Endodermal cell (in vitro differentiated cells): ENCODE measurements around the gene RPTOR. TPM values are rescaled to one million over a fixed set of nuclear protein-coding genes. Genes with fewer than 3 reads are reported as not detected.
A peak's percentile ranks its signal among the peaks of the same experiment; 100 is the strongest.

ENCODE experiments used
- DNase-seq: peaks from one replicate; pipeline ENCODE4 v3.0.0-alpha.2; 2017
- H3K27ac ChIP-seq: 2 replicates; pipeline ENCODE4 v1.5.1; 2013; ENCODE audit warnings: mild to moderate bottlenecking, low read depth, low read length, moderate library complexity
- H3K27me3 ChIP-seq: 2 replicates; pipeline ENCODE4 v1.6.1; 2013; ENCODE audit warnings: mild to moderate bottlenecking, low read length, moderate library complexity; ENCODE audit not compliant: insufficient read depth, control insufficient read depth, poor library complexity, severe bottlenecking
- H3K36me3 ChIP-seq: 2 replicates; pipeline ENCODE4 v1.7.0; 2013; ENCODE audit warnings: mild to moderate bottlenecking, low read length, moderate library complexity; ENCODE audit not compliant: control insufficient read depth, insufficient read depth
- H3K4me1 ChIP-seq: one replicate; pipeline ENCODE4 v1.7.0; 2013; ENCODE audit warnings: low read length; ENCODE audit not compliant: control insufficient read depth, insufficient read depth
- H3K4me3 ChIP-seq: 2 replicates; pipeline ENCODE4 v1.5.1; 2013; ENCODE audit warnings: mild to moderate bottlenecking, low read length, moderate library complexity
- H3K9ac ChIP-seq: 2 replicates; pipeline ENCODE4 v1.6.1; 2013; ENCODE audit warnings: mild to moderate bottlenecking, low read length, moderate library complexity; ENCODE audit not compliant: poor library complexity, severe bottlenecking; ENCODE audit errors: extremely low read depth
- H3K9me3 ChIP-seq: 2 replicates; pipeline ENCODE4 v1.6.1; 2013; ENCODE audit warnings: mild to moderate bottlenecking, low read length, moderate library complexity; ENCODE audit not compliant: control insufficient read depth
- H3K27ac Mint-ChIP-seq: 2 replicates; pipeline ENCODE4 v1.8.0; 2020; ENCODE audit warnings: mixed read lengths
- H3K27me3 Mint-ChIP-seq: 2 replicates; pipeline ENCODE4 v1.8.0; 2021; ENCODE audit warnings: mild to moderate bottlenecking, mixed read lengths; ENCODE audit not compliant: insufficient read depth
- H3K36me3 Mint-ChIP-seq: 2 replicates; pipeline ENCODE4 v1.8.0; 2020; ENCODE audit warnings: low read depth, mixed read lengths
- H3K4me1 Mint-ChIP-seq: 2 replicates; pipeline ENCODE4 v1.8.0; 2020; ENCODE audit warnings: mixed read lengths
- H3K4me3 Mint-ChIP-seq: 2 replicates; pipeline ENCODE4 v1.8.0; 2020; ENCODE audit warnings: mild to moderate bottlenecking, moderate library complexity, mixed read lengths
- H3K9me3 Mint-ChIP-seq: 2 replicates; pipeline ENCODE4 v1.8.0; 2020; ENCODE audit warnings: mild to moderate bottlenecking, mixed read lengths
- WGBS, 2 experiments: methylation state at CpG; one replicate each; pipeline versions ENCODE4 v1.1.5 to v1.1.7; 2013; ENCODE audit warnings: missing lambda C conversion rate in 2 of 2, mixed read lengths in 1 of 2; ENCODE audit not compliant: insufficient coverage in 1 of 2, insufficient read length in 1 of 2; 5-methylcytosine and 5-hydroxymethylcytosine counted together
- long read RNA-seq, 4 experiments: library from polyadenylated mRNA in 2 of 4; library from RNA in 1 of 4; library from capped mRNA in 1 of 4; stranded (forward) in 3 of 4; unstranded in 1 of 4; transcript quantifications; one replicate each; pipeline ENCODE4 v2.0.0, GENCODE V29; 2020 to 2021; ENCODE audit warnings: inconsistent platforms in 1 of 4
- polyA plus RNA-seq, 2 experiments: library from polyadenylated mRNA; stranded (reverse); fragments of 50-300 nt; gene quantifications; one replicate each; pipeline ENCODE4 v1.2.3, GENCODE V29; 2013
- total RNA-seq, 2 donors: library from RNA; stranded (reverse); fragmentation: NEBNext Ultra II Directional in 1 of 2; extraction: Animal tissue kit (Norgen Biotek cat#: 25700) in 1 of 2; gene quantifications; 2 replicates in 1 of 2; 3 replicates in 1 of 2; pipeline ENCODE4 v1.2.1, GENCODE V29; 2021
- TF ChIP-seq, protein P1 (sequence below): fragments of 200-600 bp; sonication (generic); conservative IDR thresholded peaks from 2 replicates; pipeline ENCODE4 v1.5.0; 2021; ENCODE audit warnings: antibody characterized with exemption, mild to moderate bottlenecking

The RPTOR gene, protein sequence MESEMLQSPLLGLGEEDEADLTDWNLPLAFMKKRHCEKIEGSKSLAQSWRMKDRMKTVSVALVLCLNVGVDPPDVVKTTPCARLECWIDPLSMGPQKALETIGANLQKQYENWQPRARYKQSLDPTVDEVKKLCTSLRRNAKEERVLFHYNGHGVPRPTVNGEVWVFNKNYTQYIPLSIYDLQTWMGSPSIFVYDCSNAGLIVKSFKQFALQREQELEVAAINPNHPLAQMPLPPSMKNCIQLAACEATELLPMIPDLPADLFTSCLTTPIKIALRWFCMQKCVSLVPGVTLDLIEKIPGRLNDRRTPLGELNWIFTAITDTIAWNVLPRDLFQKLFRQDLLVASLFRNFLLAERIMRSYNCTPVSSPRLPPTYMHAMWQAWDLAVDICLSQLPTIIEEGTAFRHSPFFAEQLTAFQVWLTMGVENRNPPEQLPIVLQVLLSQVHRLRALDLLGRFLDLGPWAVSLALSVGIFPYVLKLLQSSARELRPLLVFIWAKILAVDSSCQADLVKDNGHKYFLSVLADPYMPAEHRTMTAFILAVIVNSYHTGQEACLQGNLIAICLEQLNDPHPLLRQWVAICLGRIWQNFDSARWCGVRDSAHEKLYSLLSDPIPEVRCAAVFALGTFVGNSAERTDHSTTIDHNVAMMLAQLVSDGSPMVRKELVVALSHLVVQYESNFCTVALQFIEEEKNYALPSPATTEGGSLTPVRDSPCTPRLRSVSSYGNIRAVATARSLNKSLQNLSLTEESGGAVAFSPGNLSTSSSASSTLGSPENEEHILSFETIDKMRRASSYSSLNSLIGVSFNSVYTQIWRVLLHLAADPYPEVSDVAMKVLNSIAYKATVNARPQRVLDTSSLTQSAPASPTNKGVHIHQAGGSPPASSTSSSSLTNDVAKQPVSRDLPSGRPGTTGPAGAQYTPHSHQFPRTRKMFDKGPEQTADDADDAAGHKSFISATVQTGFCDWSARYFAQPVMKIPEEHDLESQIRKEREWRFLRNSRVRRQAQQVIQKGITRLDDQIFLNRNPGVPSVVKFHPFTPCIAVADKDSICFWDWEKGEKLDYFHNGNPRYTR (N-terminal part only)
- total RNA-seq = 10 to 100 TPM; 45.1 to 53.4 TPM
- 17.1 TPM for polyA plus RNA-seq (2013, experiment 1 of 2)
- 17.6 TPM for polyA plus RNA-seq (2013, experiment 2 of 2)
- long read RNA-seq, experiment 1, partial matches to known transcripts = 7 of 8 reads
- long read RNA-seq, experiment 1, other reads (novel, unspliced or antisense) = 1 of 8 reads
- long read RNA-seq, experiment 2, full-length matches to known transcripts = 6 of 22 reads
- long read RNA-seq, experiment 2, partial matches to known transcripts = 14 of 22 reads
- long read RNA-seq, experiment 2, other reads (novel, unspliced or antisense) = 2 of 22 reads
- long read RNA-seq, experiment 3, partial matches to known transcripts = 7 of 21 reads
- long read RNA-seq, experiment 3, other reads (novel, unspliced or antisense) = 6 of 21 reads
- long read RNA-seq, experiment 4, partial matches to known transcripts = 1 of 1 reads
- long read RNA-seq, experiment 4, other reads (novel, unspliced or antisense) = 0 of 1 reads

DNA sequence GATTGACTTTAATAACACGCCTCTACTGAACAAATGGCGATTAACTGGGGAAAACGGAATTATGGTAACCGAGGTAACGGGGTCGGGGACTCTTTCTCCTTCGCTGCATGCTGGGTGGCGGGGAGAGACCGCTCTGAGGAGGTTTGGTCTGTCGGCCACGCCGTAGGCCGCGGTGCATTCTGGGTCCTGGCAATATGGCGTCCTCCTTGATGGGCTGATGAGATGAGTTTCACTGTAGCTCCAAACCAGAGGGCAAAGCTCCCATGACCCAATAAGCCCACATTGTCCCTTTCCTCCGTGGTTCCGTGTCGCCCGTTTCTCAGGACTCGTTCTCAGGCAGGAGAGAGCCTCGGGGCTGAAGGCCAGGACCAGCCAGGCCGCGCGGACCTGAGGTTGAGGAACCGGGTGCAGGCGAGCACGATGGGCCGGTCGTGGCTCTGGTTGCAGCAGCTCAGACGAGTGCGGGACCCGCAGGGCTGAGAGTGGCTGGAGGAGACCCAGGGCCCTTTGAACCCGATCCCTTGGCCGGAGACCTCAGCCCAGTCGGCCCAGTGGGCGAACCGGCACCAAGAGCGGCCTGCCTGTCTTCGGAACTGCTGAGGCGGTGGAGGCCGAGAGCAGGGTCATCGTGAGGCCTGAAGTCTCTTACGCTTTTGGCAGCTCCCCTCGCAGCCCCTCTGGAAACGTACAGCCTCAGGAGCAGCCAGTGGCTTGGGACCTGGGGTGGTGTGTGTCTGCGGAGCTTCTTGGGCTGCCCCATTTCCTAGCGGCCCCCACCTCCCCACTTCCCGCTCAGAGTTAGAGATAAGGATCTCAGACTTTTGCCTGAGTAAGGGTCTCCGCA is at the start of gene RPTOR:
Gene RPTOR, plus strand, starts transcription at position 184 of the 844 bp plus-strand sequence. CDS start 792 bp downstream, outside the sequence.
- WGBS, 2 experiments = 1% methylated on average over 20 to 49 of the region's 49 CpGs
- H3K4me1 ChIP-seq = no peaks in the 10 kb centered on the region
- TF ChIP-seq, protein P1, sequence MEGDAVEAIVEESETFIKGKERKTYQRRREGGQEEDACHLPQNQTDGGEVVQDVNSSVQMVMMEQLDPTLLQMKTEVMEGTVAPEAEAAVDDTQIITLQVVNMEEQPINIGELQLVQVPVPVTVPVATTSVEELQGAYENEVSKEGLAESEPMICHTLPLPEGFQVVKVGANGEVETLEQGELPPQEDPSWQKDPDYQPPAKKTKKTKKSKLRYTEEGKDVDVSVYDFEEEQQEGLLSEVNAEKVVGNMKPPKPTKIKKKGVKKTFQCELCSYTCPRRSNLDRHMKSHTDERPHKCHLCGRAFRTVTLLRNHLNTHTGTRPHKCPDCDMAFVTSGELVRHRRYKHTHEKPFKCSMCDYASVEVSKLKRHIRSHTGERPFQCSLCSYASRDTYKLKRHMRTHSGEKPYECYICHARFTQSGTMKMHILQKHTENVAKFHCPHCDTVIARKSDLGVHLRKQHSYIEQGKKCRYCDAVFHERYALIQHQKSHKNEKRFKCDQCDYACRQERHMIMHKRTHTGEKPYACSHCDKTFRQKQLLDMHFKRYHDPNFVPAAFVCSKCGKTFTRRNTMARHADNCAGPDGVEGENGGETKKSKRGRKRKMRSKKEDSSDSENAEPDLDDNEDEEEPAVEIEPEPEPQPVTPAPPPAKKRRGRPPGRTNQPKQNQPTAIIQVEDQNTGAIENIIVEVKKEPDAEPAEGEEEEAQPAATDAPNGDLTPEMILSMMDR = no peak
- Mint-ChIP-seq H3K36me3 (no peaks in the 10 kb centered on the region), H3K4me3 (peak within 1 kb of the TSS; percentile 90), H3K9me3 (no peaks in the 10 kb centered on the region), H3K27ac (peak within 1 kb of the TSS; percentile 94), H3K27me3 (peaks cover 14% of the 10 kb centered on the region), H3K4me1 (peaks cover 13% of the 10 kb centered on the region)
- H3K9me3 ChIP-seq = no peaks in the 10 kb centered on the region
- DNase-seq = peak; percentile 99
- H3K4me3 ChIP-seq = peak within 1 kb of the TSS; percentile 81
- H3K9ac ChIP-seq = peak within 1 kb of the TSS; percentile 94
- no peaks in the 10 kb centered on the region for H3K27me3 ChIP-seq
- peak within 1 kb of the TSS; percentile 12 for H3K27ac ChIP-seq
- no peaks in the 10 kb centered on the region for H3K36me3 ChIP-seq

DNA sequence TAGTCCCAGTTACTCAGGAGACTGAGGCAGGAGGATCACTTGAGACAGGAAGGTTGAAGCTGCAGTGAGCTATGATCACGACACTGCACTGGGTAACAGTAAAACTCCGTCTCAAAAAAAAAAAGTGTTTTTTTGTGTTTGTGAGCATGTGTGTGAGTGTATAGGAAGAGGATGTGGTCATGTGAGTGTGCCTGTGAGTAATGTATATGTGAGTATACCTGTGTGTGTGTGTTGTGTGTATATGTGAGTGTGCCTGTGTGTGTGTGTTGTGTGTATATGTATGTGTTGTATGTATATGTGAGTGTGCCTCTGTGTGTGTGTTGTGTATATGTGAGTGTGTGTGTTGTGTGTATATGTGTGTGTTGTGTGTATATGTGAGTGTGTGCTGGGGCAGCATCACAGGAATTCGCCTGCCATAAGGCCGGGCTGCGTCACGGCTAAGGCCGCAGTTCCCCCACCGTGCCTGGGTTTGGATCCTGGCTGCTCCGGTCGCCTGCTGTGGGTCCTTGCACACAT is 46.9 kb upstream of the RPTOR start:
- TF ChIP-seq, protein P1 = no peak
- no peak overlapping the region for H3K27ac ChIP-seq
- H3K4me3 Mint-ChIP-seq = no peak overlapping the region
- H3K4me3 ChIP-seq = no peak overlapping the region
- no peaks in the 10 kb centered on the region for H3K36me3 ChIP-seq
- H3K9me3 Mint-ChIP-seq = no peaks in the 10 kb centered on the region
- H3K27me3 ChIP-seq = no peaks in the 10 kb centered on the region
- H3K27me3 Mint-ChIP-seq = peaks cover 10% of the 10 kb centered on the region
- peaks cover 12% of the 10 kb centered on the region for H3K4me1 Mint-ChIP-seq
- no peaks in the 10 kb centered on the region for H3K36me3 Mint-ChIP-seq
- H3K9me3 ChIP-seq = no peaks in the 10 kb centered on the region
- no peak overlapping the region for H3K27ac Mint-ChIP-seq
- no peak overlapping the region for H3K9ac ChIP-seq
- H3K4me1 ChIP-seq = peaks cover 6% of the 10 kb centered on the region
- no peak for DNase-seq
- 83 to 91% methylated on average over 10 of the region's 10 CpGs for WGBS, 2 experiments
